Endodermal cell (in vitro differentiated cells): ENCODE results near the gene TREX2. TPM values are rescaled to one million over a fixed set of nuclear protein-coding genes. Genes with fewer than 3 reads are reported as not detected.

Source experiments
- DNase-seq: peaks from one replicate; pipeline ENCODE4 v3.0.0-alpha.2; 2017
- H3K27ac ChIP-seq: 2 replicates; pipeline ENCODE4 v1.5.1; 2013; ENCODE audit warnings: mild to moderate bottlenecking, low read depth, low read length, moderate library complexity
- H3K27me3 ChIP-seq: 2 replicates; pipeline ENCODE4 v1.6.1; 2013; ENCODE audit warnings: mild to moderate bottlenecking, low read length, moderate library complexity; ENCODE audit not compliant: insufficient read depth, control insufficient read depth, poor library complexity, severe bottlenecking
- H3K36me3 ChIP-seq: 2 replicates; pipeline ENCODE4 v1.7.0; 2013; ENCODE audit warnings: mild to moderate bottlenecking, low read length, moderate library complexity; ENCODE audit not compliant: control insufficient read depth, insufficient read depth
- H3K4me1 ChIP-seq: one replicate; pipeline ENCODE4 v1.7.0; 2013; ENCODE audit warnings: low read length; ENCODE audit not compliant: control insufficient read depth, insufficient read depth
- H3K4me3 ChIP-seq: 2 replicates; pipeline ENCODE4 v1.5.1; 2013; ENCODE audit warnings: mild to moderate bottlenecking, low read length, moderate library complexity
- H3K9ac ChIP-seq: 2 replicates; pipeline ENCODE4 v1.6.1; 2013; ENCODE audit warnings: mild to moderate bottlenecking, low read length, moderate library complexity; ENCODE audit not compliant: poor library complexity, severe bottlenecking; ENCODE audit errors: extremely low read depth
- H3K9me3 ChIP-seq: 2 replicates; pipeline ENCODE4 v1.6.1; 2013; ENCODE audit warnings: mild to moderate bottlenecking, low read length, moderate library complexity; ENCODE audit not compliant: control insufficient read depth
- H3K27ac Mint-ChIP-seq: 2 replicates; pipeline ENCODE4 v1.8.0; 2020; ENCODE audit warnings: mixed read lengths
- H3K27me3 Mint-ChIP-seq: 2 replicates; pipeline ENCODE4 v1.8.0; 2021; ENCODE audit warnings: mild to moderate bottlenecking, mixed read lengths; ENCODE audit not compliant: insufficient read depth
- H3K36me3 Mint-ChIP-seq: 2 replicates; pipeline ENCODE4 v1.8.0; 2020; ENCODE audit warnings: low read depth, mixed read lengths
- H3K4me1 Mint-ChIP-seq: 2 replicates; pipeline ENCODE4 v1.8.0; 2020; ENCODE audit warnings: mixed read lengths
- H3K4me3 Mint-ChIP-seq: 2 replicates; pipeline ENCODE4 v1.8.0; 2020; ENCODE audit warnings: mild to moderate bottlenecking, moderate library complexity, mixed read lengths
- H3K9me3 Mint-ChIP-seq: 2 replicates; pipeline ENCODE4 v1.8.0; 2020; ENCODE audit warnings: mild to moderate bottlenecking, mixed read lengths
- CTCF ChIP-seq: fragments of 200-600 bp; sonication (generic); conservative IDR thresholded peaks from 2 replicates; pipeline ENCODE4 v1.5.0; 2021; ENCODE audit warnings: antibody characterized with exemption, mild to moderate bottlenecking
- WGBS, 2 experiments: methylation state at CpG; one replicate each; pipeline versions ENCODE4 v1.1.5 to v1.1.7; 2013; ENCODE audit warnings: missing lambda C conversion rate in 2 of 2, mixed read lengths in 1 of 2; ENCODE audit not compliant: insufficient coverage in 1 of 2, insufficient read length in 1 of 2; 5-methylcytosine and 5-hydroxymethylcytosine counted together
- total RNA-seq, 2 donors: library from RNA; stranded (reverse); fragmentation: NEBNext Ultra II Directional in 1 of 2; extraction: Animal tissue kit (Norgen Biotek cat#: 25700) in 1 of 2; gene quantifications; 2 replicates in 1 of 2; 3 replicates in 1 of 2; pipeline ENCODE4 v1.2.1, GENCODE V29; 2021

TREX2 gene
- total RNA-seq, 2 donors from 2014 or later: 0.35 to 0.70 TPM

- Histone ChIP-seq H3K4me3 (no peak overlapping the region), H3K4me1 (no peaks in the 10 kb centered on the region), H3K27ac (no peak overlapping the region), H3K9me3 (no peaks in the 10 kb centered on the region), H3K9ac (no peak overlapping the region), H3K27me3 (peaks cover 22% of the 10 kb centered on the region), H3K36me3 (no peaks in the 10 kb centered on the region)
- no peak for DNase-seq
- TF ChIP-seq CTCF: no peak
- Mint-ChIP-seq H3K27me3 (peaks cover 22% of the 10 kb centered on the region), H3K36me3 (no peaks in the 10 kb centered on the region), H3K9me3 (peaks cover 66% of the 10 kb centered on the region), H3K27ac (no peak overlapping the region), H3K4me3 (peak overlapping the region; percentile 52), H3K4me1 (no peaks in the 10 kb centered on the region)
- WGBS, 2 experiments: 80 to 83% methylated on average over 1 to 17 of the region's 17 CpGs
These were observed 33.8 kb downstream of the TREX2 start for GRCh38 chrX:153411988-153412574.

GRCh38 chrX:153411255-153411987 lies 34.4 kb downstream of the TREX2 start, which contains the start of gene ZFP92:
Gene ZFP92 (plus strand): TSS chrX:153411472. CDS start chrX:153418323, 6,851 bp downstream.
- Histone ChIP-seq H3K4me1 (no peaks in the 10 kb centered on the region), H3K36me3 (no peaks in the 10 kb centered on the region), H3K27ac (no peak within 1 kb of the TSS), H3K4me3 (no peak within 1 kb of the TSS), H3K27me3 (peaks cover 22% of the 10 kb centered on the region), H3K9me3 (no peaks in the 10 kb centered on the region), H3K9ac (no peak within 1 kb of the TSS)
- no peak within 1 kb of the TSS for H3K27ac Mint-ChIP-seq
- no peak for TF ChIP-seq CTCF
- H3K9me3 Mint-ChIP-seq: peaks cover 64% of the 10 kb centered on the region
- H3K4me1 Mint-ChIP-seq: no peaks in the 10 kb centered on the region
- peaks cover 26% of the 10 kb centered on the region for H3K27me3 Mint-ChIP-seq
- no peak for DNase-seq
- H3K36me3 Mint-ChIP-seq: no peaks in the 10 kb centered on the region
- 24% methylated on average over 73 of the region's 75 CpGs; no CpG with 5 or more reads in 1 of the 2 experiments for WGBS, 2 experiments
- H3K4me3 Mint-ChIP-seq: peak within 1 kb of the TSS; percentile 52

- no peak overlapping the region for H3K27ac Mint-ChIP-seq
- Histone ChIP-seq H3K27me3 (peaks cover 22% of the 10 kb centered on the region), H3K36me3 (no peaks in the 10 kb centered on the region), H3K9ac (no peak overlapping the region), H3K27ac (no peak overlapping the region), H3K4me3 (no peak overlapping the region), H3K9me3 (no peaks in the 10 kb centered on the region), H3K4me1 (no peaks in the 10 kb centered on the region)
- peak overlapping the region; percentile 52 for H3K4me3 Mint-ChIP-seq
- H3K4me1 Mint-ChIP-seq: no peaks in the 10 kb centered on the region
- no peaks in the 10 kb centered on the region for H3K36me3 Mint-ChIP-seq
- H3K9me3 Mint-ChIP-seq: peaks cover 65% of the 10 kb centered on the region
- DNase-seq: no peak
- WGBS, 2 experiments: 53 to 70% methylated on average over 3 to 12 of the region's 12 CpGs
- peaks cover 29% of the 10 kb centered on the region for H3K27me3 Mint-ChIP-seq
- no peak for TF ChIP-seq CTCF
These were observed 35.0 kb downstream of the TREX2 start for GRCh38 chrX:153410888-153411254.
